Fibroblast of villous mesenchyme (primary cell): ENCODE measurements around the gene IGSF10. TPM values are rescaled to one million over a fixed set of nuclear protein-coding genes. Genes with fewer than 3 reads are reported as not detected.
"Not testable (repeated sequence)": the region's sequence is repeated elsewhere in the genome, so short reads cannot be mapped to it uniquely, and the experiment has no call there.

Experiments
- DNase-seq: peaks from one replicate; pipeline ENCODE4 v3.0.0-alpha.2; 2010; ENCODE audit warnings: low read depth
- H3K4me3 ChIP-seq: 2 replicates; pipeline ENCODE4 v1.5.1; 2011; ENCODE audit warnings: low read depth, mild to moderate bottlenecking, low read length
- total RNA-seq: library from RNA; depleted of rRNA; stranded (reverse); fragments of >200 nt; gene quantifications from 2 replicates; pipeline ENCODE4 v1.2.3, GENCODE V29; 2012
- TF ChIP-seq, protein P1 (sequence below): IDR thresholded peaks from 2 replicates; pipeline ENCODE4 v1.5.1; 2012; ENCODE audit warnings: low read depth, mild to moderate bottlenecking, low read length; ENCODE audit not compliant: insufficient read depth

IGSF10 gene, protein sequence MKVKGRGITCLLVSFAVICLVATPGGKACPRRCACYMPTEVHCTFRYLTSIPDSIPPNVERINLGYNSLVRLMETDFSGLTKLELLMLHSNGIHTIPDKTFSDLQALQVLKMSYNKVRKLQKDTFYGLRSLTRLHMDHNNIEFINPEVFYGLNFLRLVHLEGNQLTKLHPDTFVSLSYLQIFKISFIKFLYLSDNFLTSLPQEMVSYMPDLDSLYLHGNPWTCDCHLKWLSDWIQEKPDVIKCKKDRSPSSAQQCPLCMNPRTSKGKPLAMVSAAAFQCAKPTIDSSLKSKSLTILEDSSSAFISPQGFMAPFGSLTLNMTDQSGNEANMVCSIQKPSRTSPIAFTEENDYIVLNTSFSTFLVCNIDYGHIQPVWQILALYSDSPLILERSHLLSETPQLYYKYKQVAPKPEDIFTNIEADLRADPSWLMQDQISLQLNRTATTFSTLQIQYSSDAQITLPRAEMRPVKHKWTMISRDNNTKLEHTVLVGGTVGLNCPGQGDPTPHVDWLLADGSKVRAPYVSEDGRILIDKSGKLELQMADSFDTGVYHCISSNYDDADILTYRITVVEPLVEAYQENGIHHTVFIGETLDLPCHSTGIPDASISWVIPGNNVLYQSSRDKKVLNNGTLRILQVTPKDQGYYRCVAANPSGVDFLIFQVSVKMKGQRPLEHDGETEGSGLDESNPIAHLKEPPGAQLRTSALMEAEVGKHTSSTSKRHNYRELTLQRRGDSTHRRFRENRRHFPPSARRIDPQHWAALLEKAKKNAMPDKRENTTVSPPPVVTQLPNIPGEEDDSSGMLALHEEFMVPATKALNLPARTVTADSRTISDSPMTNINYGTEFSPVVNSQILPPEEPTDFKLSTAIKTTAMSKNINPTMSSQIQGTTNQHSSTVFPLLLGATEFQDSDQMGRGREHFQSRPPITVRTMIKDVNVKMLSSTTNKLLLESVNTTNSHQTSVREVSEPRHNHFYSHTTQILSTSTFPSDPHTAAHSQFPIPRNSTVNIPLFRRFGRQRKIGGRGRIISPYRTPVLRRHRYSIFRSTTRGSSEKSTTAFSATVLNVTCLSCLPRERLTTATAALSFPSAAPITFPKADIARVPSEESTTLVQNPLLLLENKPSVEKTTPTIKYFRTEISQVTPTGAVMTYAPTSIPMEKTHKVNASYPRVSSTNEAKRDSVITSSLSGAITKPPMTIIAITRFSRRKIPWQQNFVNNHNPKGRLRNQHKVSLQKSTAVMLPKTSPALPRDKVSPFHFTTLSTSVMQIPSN (N-terminal part only)
- total RNA-seq = 0.97 and 2.2 TPM in 2 replicates

DNA sequence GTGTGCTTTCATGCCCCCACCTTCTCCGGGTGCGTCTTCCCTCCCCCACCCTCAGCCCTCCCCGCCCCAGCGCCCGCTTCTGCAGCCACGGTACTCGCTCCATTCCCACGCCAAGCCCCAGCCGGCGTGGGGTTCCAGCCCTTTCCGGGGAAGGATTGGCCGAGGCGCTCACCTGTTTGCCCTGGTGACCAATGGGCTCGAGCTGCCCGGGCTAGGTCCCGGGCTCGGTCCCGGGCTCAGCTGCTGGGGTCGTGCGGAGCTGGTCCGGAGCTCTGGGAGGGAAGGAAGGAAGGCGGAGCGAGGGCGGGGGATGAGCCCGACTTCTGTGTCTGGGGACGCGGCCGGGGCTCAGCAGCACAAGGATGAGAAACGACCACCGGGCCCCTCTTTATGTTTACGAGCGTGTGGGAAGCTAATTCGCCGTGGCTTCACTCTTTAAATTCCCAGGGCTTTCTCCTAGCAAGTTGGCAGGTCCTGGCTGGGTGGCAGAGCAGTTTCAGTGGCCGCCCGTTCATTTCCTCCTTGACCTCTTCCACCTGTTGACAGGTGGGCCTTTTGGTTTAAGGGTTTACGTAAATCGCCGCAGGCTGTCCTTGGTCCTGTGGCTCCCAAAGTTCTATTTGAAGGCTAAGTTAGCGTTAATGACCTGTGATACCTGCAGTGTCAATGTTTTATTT lies at the start of gene IGSF10:
Gene IGSF10 (minus strand): TSS at position 288 of the 677 bp plus-strand sequence. CDS start 2,352 bp downstream, outside the sequence.
- peak within 1 kb of the TSS; percentile 63 for H3K4me3 ChIP-seq
- TF ChIP-seq, protein P1, sequence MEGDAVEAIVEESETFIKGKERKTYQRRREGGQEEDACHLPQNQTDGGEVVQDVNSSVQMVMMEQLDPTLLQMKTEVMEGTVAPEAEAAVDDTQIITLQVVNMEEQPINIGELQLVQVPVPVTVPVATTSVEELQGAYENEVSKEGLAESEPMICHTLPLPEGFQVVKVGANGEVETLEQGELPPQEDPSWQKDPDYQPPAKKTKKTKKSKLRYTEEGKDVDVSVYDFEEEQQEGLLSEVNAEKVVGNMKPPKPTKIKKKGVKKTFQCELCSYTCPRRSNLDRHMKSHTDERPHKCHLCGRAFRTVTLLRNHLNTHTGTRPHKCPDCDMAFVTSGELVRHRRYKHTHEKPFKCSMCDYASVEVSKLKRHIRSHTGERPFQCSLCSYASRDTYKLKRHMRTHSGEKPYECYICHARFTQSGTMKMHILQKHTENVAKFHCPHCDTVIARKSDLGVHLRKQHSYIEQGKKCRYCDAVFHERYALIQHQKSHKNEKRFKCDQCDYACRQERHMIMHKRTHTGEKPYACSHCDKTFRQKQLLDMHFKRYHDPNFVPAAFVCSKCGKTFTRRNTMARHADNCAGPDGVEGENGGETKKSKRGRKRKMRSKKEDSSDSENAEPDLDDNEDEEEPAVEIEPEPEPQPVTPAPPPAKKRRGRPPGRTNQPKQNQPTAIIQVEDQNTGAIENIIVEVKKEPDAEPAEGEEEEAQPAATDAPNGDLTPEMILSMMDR = no peak
- DNase-seq = no peak

DNA sequence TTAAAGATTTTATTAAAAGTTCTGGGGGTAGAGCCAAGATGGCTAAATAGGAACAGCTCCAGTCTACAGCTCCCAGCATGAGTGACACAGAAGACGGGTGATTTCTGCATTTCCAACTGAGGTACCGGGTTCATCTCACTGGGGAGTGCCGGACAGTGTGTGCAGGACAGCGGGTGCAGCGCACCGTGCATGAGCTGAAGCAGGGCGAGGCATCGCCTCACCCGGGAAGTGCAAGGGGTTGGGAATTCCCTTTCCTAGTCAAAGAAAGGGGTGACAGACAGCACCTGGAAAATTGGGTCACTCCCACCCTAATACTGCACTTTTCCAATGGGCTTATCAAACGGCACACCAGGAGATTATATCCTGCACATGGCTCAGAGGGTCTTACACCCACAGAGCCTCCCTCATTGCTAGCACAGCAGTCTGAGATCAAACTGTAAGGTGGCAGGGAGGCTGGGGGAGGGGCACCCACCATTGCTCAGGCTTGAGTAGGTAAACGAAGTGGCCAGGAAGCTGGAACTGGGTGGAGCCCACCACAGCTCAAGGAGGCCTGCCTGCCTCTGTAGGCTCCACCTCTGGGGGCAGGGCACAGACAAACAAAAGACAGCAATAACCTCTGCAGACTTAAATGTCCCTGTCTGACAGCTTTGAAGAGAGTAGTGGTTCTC lies 48.7 kb upstream of the IGSF10 start:
- not testable (repeated sequence) for DNase-seq, H3K4me3 ChIP-seq

- TF ChIP-seq, protein P1 = no peak
- H3K4me3 ChIP-seq = no peak overlapping the region
- DNase-seq = no peak
Observed at GRCh38 chr3:151504606-151505005, 43.7 kb upstream of the IGSF10 start.

GRCh38 chr3:151503074-151503473 lies 42.2 kb upstream of the IGSF10 start:
- no peak for DNase-seq
- H3K4me3 ChIP-seq = no peak overlapping the region
- TF ChIP-seq, protein P1 = no peak

- no peak overlapping the region for H3K4me3 ChIP-seq
- peak; percentile 33 for DNase-seq
Observed at GRCh38 chr3:151501923-151502632, 41.2 kb upstream of the IGSF10 start.

More at GRCh38 chr3:151501923-151502632, 41.2 kb upstream of the IGSF10 start:
- TF ChIP-seq, protein P1 = no peak
